IMR-90 (cell line): ENCODE data around the gene TMEM61. TPM values are rescaled to one million over a fixed set of nuclear protein-coding genes. Genes with fewer than 3 reads are reported as not detected.

Experiments used
- ATAC-seq: fragments of 200-7000 bp; cut with Tn5 transposase; 2 replicates; pipeline ENCODE4 v1.9.1; 2020; ENCODE audit warnings: low read depth, mild to moderate bottlenecking, moderate library complexity
- BruUV-seq: library from RNA; stranded (reverse); fragments of 400-500 nt; replicated peaks from 2 replicates; lab custom pipeline; 2021; lab: Mats Ljungman, UMichigan
- CTCF ChIA-PET: fragments of 300-600 bp; formaldehyde crosslinking; extraction: SDS; loops from one replicate; lab custom pipeline; 2021; ENCODE audit warnings: antibody characterized with exemption; lab: Yijun Ruan, JAX
- POLR2A ChIA-PET: fragments of 300-600 bp; sonication (Branson Sonifier 250); formaldehyde crosslinking; loops from one replicate; lab custom pipeline; 2022; ENCODE audit warnings: antibody characterized with exemption; ENCODE audit not compliant: unreplicated experiment; lab: Charles Lee
- DNase-seq: peaks from one replicate; pipeline ENCODE4 v3.0.0; 2013
- H2AFZ ChIP-seq: replicated peaks from 2 replicates; pipeline ENCODE3; 2013; ENCODE audit warnings: low read length, mild to moderate bottlenecking; ENCODE audit not compliant: poor library complexity
- H2AK5ac ChIP-seq: 2 replicates; pipeline ENCODE4 v1.6.1; 2013; ENCODE audit warnings: low read depth, low read length, inconsistent platforms
- H2AK9ac ChIP-seq: replicated peaks from 2 replicates; pipeline ENCODE3; 2013; ENCODE audit warnings: mild to moderate bottlenecking, low read depth, low read length, moderate library complexity; ENCODE audit not compliant: poor library complexity
- H2BK120ac ChIP-seq: 2 replicates; pipeline ENCODE4 v1.6.1; 2013; ENCODE audit warnings: low read depth, low read length, inconsistent platforms
- H2BK15ac ChIP-seq: 3 replicates; pipeline ENCODE4 v1.6.1; 2013; ENCODE audit warnings: low read depth, low read length, inconsistent platforms
- H2BK20ac ChIP-seq: 2 replicates; pipeline ENCODE4 v1.6.1; 2013; ENCODE audit warnings: low read depth, mild to moderate bottlenecking, inconsistent platforms, low read length, moderate library complexity
- H2BK5ac ChIP-seq: 2 replicates; pipeline ENCODE4 v1.6.1; 2013; ENCODE audit warnings: mild to moderate bottlenecking, low read depth, low read length, inconsistent platforms; ENCODE audit not compliant: poor library complexity, severe bottlenecking
- H3K14ac ChIP-seq: replicated peaks from 2 replicates; pipeline ENCODE4 v1.6.1; 2013; ENCODE audit warnings: low read depth, low read length, inconsistent platforms
- H3K18ac ChIP-seq: 2 replicates; pipeline ENCODE4 v1.6.1; 2013; ENCODE audit warnings: low read depth, low read length, control low read depth
- H3K23ac ChIP-seq: 2 replicates; pipeline ENCODE4 v1.6.1; 2013; ENCODE audit warnings: low read depth, low read length, inconsistent platforms
- H3K27ac ChIP-seq: 2 replicates; pipeline ENCODE4 v1.5.1; 2013; ENCODE audit warnings: mild to moderate bottlenecking, control low read depth, low read length; ENCODE audit not compliant: insufficient read depth
- H3K27me3 ChIP-seq: 2 replicates; pipeline ENCODE4 v1.6.1; 2013; ENCODE audit warnings: low read length; ENCODE audit not compliant: control insufficient read depth, insufficient read depth
- H3K36me3 ChIP-seq: 2 replicates; pipeline ENCODE4 v1.6.1; 2013; ENCODE audit warnings: low read length, mixed read lengths; ENCODE audit not compliant: control insufficient read depth, insufficient read depth
- H3K4ac ChIP-seq: 2 replicates; pipeline ENCODE4 v1.6.1; 2013; ENCODE audit warnings: low read depth, low read length, inconsistent platforms
- H3K4me1 ChIP-seq: 2 replicates; pipeline ENCODE4 v1.6.1; 2013; ENCODE audit warnings: low read length, mixed read lengths; ENCODE audit not compliant: control insufficient read depth, insufficient read depth
- H3K4me2 ChIP-seq: 2 replicates; pipeline ENCODE4 v1.6.1; 2013; ENCODE audit warnings: low read depth, mild to moderate bottlenecking, control low read depth, low read length, moderate library complexity
- H3K4me3 ChIP-seq: 2 replicates; pipeline ENCODE4 v1.5.1; 2013; ENCODE audit warnings: low read depth, mild to moderate bottlenecking, control low read depth, low read length, moderate library complexity; ENCODE audit not compliant: insufficient read depth
- H3K56ac ChIP-seq: 2 replicates; pipeline ENCODE4 v1.6.1; 2013; ENCODE audit warnings: low read length, inconsistent platforms; ENCODE audit not compliant: insufficient read depth; ENCODE audit errors: extremely low read depth
- H3K79me1 ChIP-seq, 2 experiments: 2 replicates each; pipeline ENCODE4 v1.6.1; 2013; ENCODE audit warnings: low read length in 2 of 2, inconsistent platforms in 1 of 2, low read depth in 1 of 2
- H3K9ac ChIP-seq: 2 replicates; pipeline ENCODE4 v1.6.1; 2013; ENCODE audit warnings: low read depth, low read length, control low read depth
- H3K9me1 ChIP-seq: 2 replicates; pipeline ENCODE4 v1.6.1; 2013; ENCODE audit warnings: low read length, inconsistent platforms; ENCODE audit not compliant: insufficient read depth
- H3K9me3 ChIP-seq: 2 replicates; pipeline ENCODE4 v1.6.1; 2013; ENCODE audit warnings: low read length; ENCODE audit not compliant: control insufficient read depth, insufficient read depth
- H4K20me1 ChIP-seq: 2 replicates; pipeline ENCODE4 v1.6.1; 2013; ENCODE audit warnings: low read length, inconsistent platforms; ENCODE audit not compliant: insufficient read depth
- H4K5ac ChIP-seq: 2 replicates; pipeline ENCODE4 v1.6.1; 2013; ENCODE audit warnings: mild to moderate bottlenecking, low read depth, low read length, control low read depth
- H4K8ac ChIP-seq, 2 experiments: 2 replicates each; pipeline ENCODE4 v1.6.1; 2013; ENCODE audit warnings: low read depth in 2 of 2, low read length in 2 of 2, control low read depth in 1 of 2, inconsistent platforms in 1 of 2
- H4K91ac ChIP-seq: 2 replicates; pipeline ENCODE4 v1.6.1; 2013; ENCODE audit warnings: low read depth, low read length, inconsistent platforms; ENCODE audit not compliant: insufficient read depth
- BHLHE40 ChIP-seq: fragments of 150-350 bp; IDR thresholded peaks from 2 replicates; pipeline ENCODE4 v1.6.1; 2016; ENCODE audit warnings: mild to moderate bottlenecking, low read depth, low read length
- CEBPB ChIP-seq: IDR thresholded peaks from 2 replicates; pipeline ENCODE4 v1.6.1; 2012; ENCODE audit warnings: low read depth, low read length, improper control_type of control experiment
- CHD1 ChIP-seq: IDR thresholded peaks from 2 replicates; pipeline ENCODE4 v1.6.1; 2012; ENCODE audit warnings: low read depth, low read length, improper control_type of control experiment
- FOS ChIP-seq: fragments of 150-350 bp; IDR thresholded peaks from 2 replicates; pipeline ENCODE4 v1.6.1; 2016; ENCODE audit warnings: low read depth, low read length
- MAFK ChIP-seq: IDR thresholded peaks from 2 replicates; pipeline ENCODE4 v1.6.1; 2012; ENCODE audit warnings: low read depth, low read length, improper control_type of control experiment
- MXI1 ChIP-seq: IDR thresholded peaks from 2 replicates; pipeline ENCODE4 v1.6.1; 2012; ENCODE audit warnings: low read depth, mild to moderate bottlenecking, low read length, moderate library complexity, borderline replicate concordance
- NFE2L2 ChIP-seq: fragments of 150-350 bp; IDR thresholded peaks from 2 replicates; pipeline ENCODE4 v1.6.1; 2016; ENCODE audit warnings: low read depth, mild to moderate bottlenecking, low read length
- POLR2A ChIP-seq: IDR thresholded peaks from 2 replicates; pipeline ENCODE4 v1.6.1; 2012; ENCODE audit warnings: mild to moderate bottlenecking, low read depth, low read length
- RAD21 ChIP-seq: IDR thresholded peaks from 2 replicates; pipeline ENCODE4 v1.6.1; 2012; ENCODE audit warnings: low read length, improper control_type of control experiment
- RFX5 ChIP-seq: IDR thresholded peaks from 2 replicates; pipeline ENCODE4 v1.8.0; 2012; ENCODE audit warnings: low read depth, mild to moderate bottlenecking, low read length, moderate library complexity
- SMC3 ChIP-seq: fragments of 150-350 bp; IDR thresholded peaks from 2 replicates; pipeline ENCODE4 v1.6.1; 2016; ENCODE audit warnings: low read depth, mild to moderate bottlenecking, antibody characterized with exemption, low read length, moderate library complexity
- WGBS, 2 experiments: methylation state at CpG; one replicate each; pipeline versions ENCODE4 v1.1.5 to v1.1.7; 2013; ENCODE audit warnings: missing lambda C conversion rate in 2 of 2; ENCODE audit not compliant: insufficient read length in 1 of 2; ENCODE audit errors: extremely low coverage in 2 of 2; 5-methylcytosine and 5-hydroxymethylcytosine counted together
- dilution Hi-C: fragments of 300-500 bp; cut with HindIII; formaldehyde crosslinking; loops from one replicate; pipeline ENCODE4 v1.14.3; 2018; ENCODE audit warnings: low sequenced_read_pairs; ENCODE audit not compliant: unreplicated experiment
- in situ Hi-C: fragments of 300-500 bp; cut with MboI; formaldehyde crosslinking; loops from 3 replicates; pipeline ENCODE4 v1.14.3; 2019; ENCODE audit warnings: low sequenced_read_pairs, inconsistent platforms, mixed read lengths
- intact Hi-C: fragments of 100-400 bp; cut with micrococcal nuclease; formaldehyde crosslinking; loops from 2 replicates; pipeline ENCODE4 v1.10.0; 2022
- polyA plus RNA-seq, 3 experiments: library from polyadenylated mRNA; depleted of rRNA; stranded (reverse); fragments of >200 nt; gene quantifications; 2 replicates each; pipeline ENCODE4 v1.2.3, GENCODE V29; 2012; ENCODE audit warnings: low replicate concordance in 1 of 3
- total RNA-seq: library from RNA; depleted of rRNA; stranded (reverse); fragments of >200 nt; gene quantifications from 2 replicates; pipeline ENCODE4 v1.2.3, GENCODE V29; 2012
- TF ChIP-seq, protein P1 (sequence below): fragments of 150-350 bp; IDR thresholded peaks from 2 replicates; pipeline ENCODE4 v1.6.1; 2016; ENCODE audit warnings: low read depth, mild to moderate bottlenecking, low read length, moderate library complexity, borderline replicate concordance
- TF ChIP-seq, protein P2 (sequence below): conservative IDR thresholded peaks from 2 replicates; pipeline ENCODE4 v1.5.1; 2012; ENCODE audit warnings: mild to moderate bottlenecking, low read depth, low read length, improper control_type of control experiment
- TF ChIP-seq, protein P3 (sequence below): fragments of 150-350 bp; IDR thresholded peaks from 2 replicates; pipeline ENCODE4 v1.6.1; 2017; ENCODE audit warnings: mild to moderate bottlenecking, antibody characterized with exemption, low read length, low read depth

TMEM61 gene
- total and polyA plus RNA-seq, 2 of the 4 experiments (the other 2 are of a cell fraction): not detected

DNA sequence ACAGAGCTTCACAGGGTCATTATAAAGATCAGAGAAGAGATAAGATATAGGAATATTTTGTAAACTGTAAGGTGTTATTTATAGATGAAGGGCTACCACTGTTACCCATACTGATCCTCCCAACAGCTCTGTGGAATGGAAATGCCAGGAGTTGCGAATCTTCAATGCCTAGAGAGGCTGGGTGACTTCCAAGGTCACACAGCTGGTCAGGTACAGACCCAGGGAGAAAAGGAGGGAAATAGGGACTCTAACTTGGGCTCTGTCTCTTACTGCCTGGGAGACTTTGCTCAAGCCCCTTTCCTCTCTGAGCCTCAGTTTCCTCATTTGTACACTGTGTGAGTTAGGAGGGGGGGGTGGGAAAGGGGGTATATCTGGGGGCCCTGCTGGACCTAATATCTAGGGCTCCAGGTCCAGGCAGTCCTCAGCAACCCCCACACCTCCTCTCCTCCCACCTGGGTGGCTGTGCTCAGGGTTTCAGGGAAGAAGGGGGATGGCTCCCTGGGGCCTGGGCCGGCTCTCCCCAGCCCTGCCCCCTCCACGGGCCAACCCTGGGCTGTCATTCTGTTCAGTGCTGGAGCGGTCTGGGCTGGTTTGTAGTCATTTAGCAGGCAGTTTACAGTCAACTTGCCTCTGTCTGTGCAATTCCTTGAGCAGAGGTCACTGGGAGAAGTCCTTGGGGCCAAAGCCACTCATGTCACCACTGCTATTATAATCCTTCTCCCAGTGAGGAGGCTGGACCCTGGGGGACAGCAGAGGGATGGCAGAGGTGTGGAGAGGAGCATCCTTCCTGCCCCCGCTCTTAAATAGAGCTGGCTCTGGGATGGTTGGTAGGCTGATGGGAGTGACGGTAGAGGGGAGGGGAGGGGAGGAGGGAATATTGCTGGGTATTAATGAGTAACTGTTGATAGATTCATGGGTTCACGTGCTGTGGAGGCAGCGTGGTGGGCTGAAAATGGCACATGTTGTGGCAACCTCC is 20.0 kb downstream of the TMEM61 start:
- Histone ChIP-seq H3K4ac (no peak overlapping the region), H4K8ac (no peak overlapping the region), H3K27me3 (peaks cover 74% of the 10 kb centered on the region), H2BK15ac (no peak overlapping the region), H2BK5ac (no peak overlapping the region), H3K9me1 (no peaks in the 10 kb centered on the region), H2AK5ac (no peak overlapping the region), H3K4me3 (no peak overlapping the region), H2AFZ (no peak overlapping the region), H2BK20ac (no peak overlapping the region), H3K4me1 (no peaks in the 10 kb centered on the region), H3K4me2 (no peak overlapping the region), H3K36me3 (no peaks in the 10 kb centered on the region), H3K9ac (no peak overlapping the region), H3K18ac (no peak overlapping the region), H3K56ac (no peak overlapping the region), H3K23ac (no peak overlapping the region), H3K14ac (no peak overlapping the region), H3K27ac (no peak overlapping the region), H4K91ac (no peak overlapping the region), H2BK120ac (no peak overlapping the region), H4K20me1 (peaks cover 7% of the 10 kb centered on the region; the same call in 1 of the 2 replicates), H3K9me3 (no peaks in the 10 kb centered on the region), H2AK9ac (peak overlapping the region; percentile 3), H3K79me1 (no peaks in the 10 kb centered on the region), H4K5ac (no peak overlapping the region)
- whole genome bisulfite sequencing, 2 experiments: 55% methylated on average over 2 of the region's 8 CpGs; no CpG with 5 or more reads in 1 of the 2 experiments
- intact Hi-C loops: no loop called here
- BruUV-seq: no TSS peak
- dilution Hi-C loops: no loop called here
- no peak for ATAC-seq
- no peak for DNase-seq
- ChIA-PET POLR2A (interaction anchor here (0.5 kb wide), 1 partner anchor 8 kb away, joined by 3 read pairs; no protein-coding TSS in a partner anchor), CTCF (interaction anchor here (0.6 to 1.1 kb wide), 2 partner anchors 22 to 56 kb away, joined by 3 to 4 read pairs; no protein-coding TSS in a partner anchor)
- in situ Hi-C loops: no loop called here
- TF ChIP-seq NFE2L2 (no peak), MAFK (no peak), BHLHE40 (no peak), MXI1 (no peak), CHD1 (no peak), FOS (no peak), RFX5 (no peak), SMC3 (no peak), CEBPB (no peak), POLR2A (no peak), RAD21 (no peak)
- TF ChIP-seq, protein P1, sequence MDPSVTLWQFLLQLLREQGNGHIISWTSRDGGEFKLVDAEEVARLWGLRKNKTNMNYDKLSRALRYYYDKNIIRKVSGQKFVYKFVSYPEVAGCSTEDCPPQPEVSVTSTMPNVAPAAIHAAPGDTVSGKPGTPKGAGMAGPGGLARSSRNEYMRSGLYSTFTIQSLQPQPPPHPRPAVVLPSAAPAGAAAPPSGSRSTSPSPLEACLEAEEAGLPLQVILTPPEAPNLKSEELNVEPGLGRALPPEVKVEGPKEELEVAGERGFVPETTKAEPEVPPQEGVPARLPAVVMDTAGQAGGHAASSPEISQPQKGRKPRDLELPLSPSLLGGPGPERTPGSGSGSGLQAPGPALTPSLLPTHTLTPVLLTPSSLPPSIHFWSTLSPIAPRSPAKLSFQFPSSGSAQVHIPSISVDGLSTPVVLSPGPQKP: no peak
- TF ChIP-seq, protein P2, sequence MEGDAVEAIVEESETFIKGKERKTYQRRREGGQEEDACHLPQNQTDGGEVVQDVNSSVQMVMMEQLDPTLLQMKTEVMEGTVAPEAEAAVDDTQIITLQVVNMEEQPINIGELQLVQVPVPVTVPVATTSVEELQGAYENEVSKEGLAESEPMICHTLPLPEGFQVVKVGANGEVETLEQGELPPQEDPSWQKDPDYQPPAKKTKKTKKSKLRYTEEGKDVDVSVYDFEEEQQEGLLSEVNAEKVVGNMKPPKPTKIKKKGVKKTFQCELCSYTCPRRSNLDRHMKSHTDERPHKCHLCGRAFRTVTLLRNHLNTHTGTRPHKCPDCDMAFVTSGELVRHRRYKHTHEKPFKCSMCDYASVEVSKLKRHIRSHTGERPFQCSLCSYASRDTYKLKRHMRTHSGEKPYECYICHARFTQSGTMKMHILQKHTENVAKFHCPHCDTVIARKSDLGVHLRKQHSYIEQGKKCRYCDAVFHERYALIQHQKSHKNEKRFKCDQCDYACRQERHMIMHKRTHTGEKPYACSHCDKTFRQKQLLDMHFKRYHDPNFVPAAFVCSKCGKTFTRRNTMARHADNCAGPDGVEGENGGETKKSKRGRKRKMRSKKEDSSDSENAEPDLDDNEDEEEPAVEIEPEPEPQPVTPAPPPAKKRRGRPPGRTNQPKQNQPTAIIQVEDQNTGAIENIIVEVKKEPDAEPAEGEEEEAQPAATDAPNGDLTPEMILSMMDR: no peak
- TF ChIP-seq, protein P3, sequence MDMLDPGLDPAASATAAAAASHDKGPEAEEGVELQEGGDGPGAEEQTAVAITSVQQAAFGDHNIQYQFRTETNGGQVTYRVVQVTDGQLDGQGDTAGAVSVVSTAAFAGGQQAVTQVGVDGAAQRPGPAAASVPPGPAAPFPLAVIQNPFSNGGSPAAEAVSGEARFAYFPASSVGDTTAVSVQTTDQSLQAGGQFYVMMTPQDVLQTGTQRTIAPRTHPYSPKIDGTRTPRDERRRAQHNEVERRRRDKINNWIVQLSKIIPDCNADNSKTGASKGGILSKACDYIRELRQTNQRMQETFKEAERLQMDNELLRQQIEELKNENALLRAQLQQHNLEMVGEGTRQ: no peak
